Cardiac fibroblast (primary cell): ENCODE results near the gene APH1B.
"Not testable (repeated sequence)": the region's sequence is repeated elsewhere in the genome, so short reads cannot be mapped to it uniquely, and the experiment has no call there.

Experiments
- DNase-seq, 2 donors: peaks; one replicate each; pipeline versions ENCODE4 v3.0.0 to v3.0.0-alpha.2; 2010; ENCODE audit warnings: low read depth in 2 of 2
- H3K4me3 ChIP-seq, 2 donors: replicated peaks in 1 of 2; 1 replicate in 1 of 2; 2 replicates in 1 of 2; pipeline ENCODE4 v1.5.1; 2011; ENCODE audit warnings: low read depth in 2 of 2, low read length in 2 of 2, mild to moderate bottlenecking in 2 of 2, moderate library complexity in 1 of 2
- TF ChIP-seq, protein P1 (sequence below): IDR thresholded peaks from one replicate; pipeline ENCODE4 v1.5.1; 2011; ENCODE audit warnings: low read depth, mild to moderate bottlenecking, low read length, inconsistent platforms

The APH1B gene

DNA sequence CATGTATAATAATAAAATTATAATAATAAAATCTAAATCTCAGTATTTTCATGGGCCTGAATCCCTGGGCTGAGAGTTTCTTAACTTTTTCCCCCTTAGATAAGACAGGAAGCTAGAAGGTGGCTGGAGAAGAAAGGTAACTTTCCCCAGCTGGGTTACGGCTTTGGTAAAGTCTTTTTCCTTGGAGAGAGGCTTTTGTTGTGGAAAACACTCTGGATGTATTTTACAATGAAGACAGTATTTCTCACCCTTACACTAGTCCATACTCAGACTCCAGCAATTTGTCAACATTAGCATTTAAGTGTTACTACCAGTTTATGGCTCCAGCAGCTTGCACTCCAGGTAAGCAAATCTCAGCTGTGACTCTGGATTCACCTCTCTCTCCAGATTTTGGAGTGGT, 34.9 kb downstream of the APH1B start:
- TF ChIP-seq, protein P1, sequence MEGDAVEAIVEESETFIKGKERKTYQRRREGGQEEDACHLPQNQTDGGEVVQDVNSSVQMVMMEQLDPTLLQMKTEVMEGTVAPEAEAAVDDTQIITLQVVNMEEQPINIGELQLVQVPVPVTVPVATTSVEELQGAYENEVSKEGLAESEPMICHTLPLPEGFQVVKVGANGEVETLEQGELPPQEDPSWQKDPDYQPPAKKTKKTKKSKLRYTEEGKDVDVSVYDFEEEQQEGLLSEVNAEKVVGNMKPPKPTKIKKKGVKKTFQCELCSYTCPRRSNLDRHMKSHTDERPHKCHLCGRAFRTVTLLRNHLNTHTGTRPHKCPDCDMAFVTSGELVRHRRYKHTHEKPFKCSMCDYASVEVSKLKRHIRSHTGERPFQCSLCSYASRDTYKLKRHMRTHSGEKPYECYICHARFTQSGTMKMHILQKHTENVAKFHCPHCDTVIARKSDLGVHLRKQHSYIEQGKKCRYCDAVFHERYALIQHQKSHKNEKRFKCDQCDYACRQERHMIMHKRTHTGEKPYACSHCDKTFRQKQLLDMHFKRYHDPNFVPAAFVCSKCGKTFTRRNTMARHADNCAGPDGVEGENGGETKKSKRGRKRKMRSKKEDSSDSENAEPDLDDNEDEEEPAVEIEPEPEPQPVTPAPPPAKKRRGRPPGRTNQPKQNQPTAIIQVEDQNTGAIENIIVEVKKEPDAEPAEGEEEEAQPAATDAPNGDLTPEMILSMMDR: no peak
- H3K4me3 ChIP-seq: no peak overlapping the region
- no peak for DNase-seq

DNA sequence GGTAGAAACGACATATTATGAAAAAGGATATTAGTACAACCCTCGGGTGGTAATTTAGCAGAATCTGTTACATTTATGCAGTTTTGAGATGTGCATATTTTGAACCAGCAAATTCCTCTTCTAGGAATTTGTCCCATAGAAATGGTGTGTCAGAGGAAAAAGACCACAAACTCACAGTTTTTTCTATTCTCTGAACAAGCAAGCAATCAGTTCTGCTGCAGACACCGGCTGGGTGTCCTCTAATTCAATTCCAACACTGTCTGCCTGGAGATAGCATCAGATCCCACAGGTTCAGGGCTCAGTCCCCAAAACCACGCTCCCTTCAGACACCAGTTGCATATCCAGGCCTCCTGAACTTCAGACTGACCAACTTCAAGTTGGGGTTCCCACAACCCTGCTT, 36.4 kb downstream of the APH1B start:
- DNase-seq: no peak
- TF ChIP-seq, protein P1: no peak
- no peak overlapping the region for H3K4me3 ChIP-seq

DNA sequence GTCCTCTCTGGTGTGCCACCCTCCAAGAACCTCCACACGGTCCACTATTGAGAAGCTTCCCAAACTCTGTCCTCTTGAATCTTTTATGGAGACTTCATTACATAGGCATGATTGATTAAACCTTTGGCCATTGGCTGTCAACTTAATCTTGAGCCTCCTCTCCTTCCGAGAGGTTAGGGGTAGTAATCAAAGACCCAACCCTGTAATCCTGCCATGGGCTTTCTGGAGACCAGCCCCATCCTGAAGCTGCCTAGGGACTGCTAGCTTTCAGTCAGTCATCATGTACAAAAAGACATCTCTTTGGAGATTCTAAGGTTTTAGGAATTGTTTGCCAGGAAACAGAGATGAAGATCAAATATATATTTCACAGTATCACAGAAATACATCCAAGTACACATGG, 37.0 kb downstream of the APH1B start:
- H3K4me3 ChIP-seq: no peak overlapping the region
- TF ChIP-seq, protein P1: no peak
- DNase-seq: no peak

DNA sequence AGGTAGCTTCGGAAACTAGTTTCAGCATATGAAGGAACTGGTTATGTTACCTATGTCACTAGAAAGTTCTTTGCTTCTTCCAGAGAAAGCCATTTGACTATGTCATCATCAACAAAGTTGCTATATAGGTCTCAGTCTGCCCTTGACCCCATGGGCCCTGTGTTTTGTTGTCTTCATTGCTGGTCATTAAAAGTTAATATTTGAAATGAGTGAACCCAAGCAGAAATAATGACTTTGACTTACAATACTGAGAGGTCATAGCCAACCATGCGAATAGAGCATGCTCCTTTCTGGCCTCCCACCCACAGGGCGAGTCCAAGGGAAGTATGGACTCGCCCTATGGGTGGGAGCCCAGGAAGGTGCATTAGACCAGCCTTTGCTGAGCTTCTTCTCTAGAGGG, 40.9 kb downstream of the APH1B start:
- no peak for DNase-seq
- TF ChIP-seq, protein P1: no peak
- no peak overlapping the region for H3K4me3 ChIP-seq

DNA sequence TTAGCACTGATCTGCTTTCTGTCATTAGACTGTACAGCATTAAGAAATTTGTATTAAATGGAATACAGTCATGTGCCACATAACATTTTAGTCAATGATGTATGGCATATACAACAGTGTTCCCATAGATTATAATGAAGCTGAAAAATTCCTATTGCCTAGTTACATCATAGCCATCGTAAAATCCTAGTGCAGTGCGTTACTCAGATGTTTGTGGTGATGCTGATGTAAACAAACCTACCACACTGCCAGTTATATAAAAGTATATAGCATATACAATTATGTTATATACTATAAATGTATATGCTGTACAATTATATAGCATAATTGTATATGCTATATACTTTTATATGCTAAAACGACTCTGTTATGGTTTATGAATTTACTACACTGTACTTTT, 41.7 kb downstream of the APH1B start:
- DNase-seq: no peak
- no peak overlapping the region for H3K4me3 ChIP-seq
- TF ChIP-seq, protein P1: no peak

DNA sequence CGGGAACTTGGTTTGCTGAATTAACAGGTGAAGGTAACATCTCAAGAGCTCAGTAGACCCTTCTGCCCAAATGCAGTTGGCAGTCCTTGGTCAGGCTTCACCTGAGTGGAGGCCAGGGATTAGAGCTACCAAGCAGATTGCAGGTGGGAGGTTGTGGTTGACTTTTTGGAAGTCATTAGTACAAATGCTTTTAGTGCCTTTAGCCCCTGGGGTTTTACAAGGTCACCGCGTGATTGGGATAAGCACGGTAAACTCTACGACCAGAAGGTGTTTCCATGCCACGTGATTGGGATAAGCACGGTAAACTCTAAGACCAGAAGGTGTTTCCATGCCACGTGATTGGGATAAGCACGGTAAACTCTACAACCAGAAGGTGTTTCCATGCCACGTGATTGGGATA, 43.0 kb downstream of the APH1B start:
- not testable (repeated sequence) for DNase-seq, H3K4me3 ChIP-seq

DNA sequence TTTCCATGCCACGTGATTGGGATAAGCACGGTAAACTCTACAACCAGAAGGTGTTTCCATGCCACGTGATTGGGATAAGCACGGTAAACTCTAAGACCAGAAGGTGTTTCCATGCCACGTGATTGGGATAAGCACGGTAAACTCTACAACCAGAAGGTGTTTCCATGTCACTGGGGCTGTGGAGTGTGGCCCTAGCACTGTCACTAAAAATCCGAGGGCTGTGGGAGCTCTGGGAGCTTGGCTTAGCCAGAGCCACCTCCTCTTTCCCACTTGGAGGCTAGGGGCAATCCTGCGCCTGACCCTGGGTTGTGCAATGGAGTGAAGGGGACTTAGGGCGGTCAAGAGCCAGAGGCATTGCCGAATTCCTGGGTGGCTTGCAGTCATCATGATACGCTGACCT, 43.6 kb downstream of the APH1B start:
- H3K4me3 ChIP-seq, DNase-seq: not testable (repeated sequence)

DNA sequence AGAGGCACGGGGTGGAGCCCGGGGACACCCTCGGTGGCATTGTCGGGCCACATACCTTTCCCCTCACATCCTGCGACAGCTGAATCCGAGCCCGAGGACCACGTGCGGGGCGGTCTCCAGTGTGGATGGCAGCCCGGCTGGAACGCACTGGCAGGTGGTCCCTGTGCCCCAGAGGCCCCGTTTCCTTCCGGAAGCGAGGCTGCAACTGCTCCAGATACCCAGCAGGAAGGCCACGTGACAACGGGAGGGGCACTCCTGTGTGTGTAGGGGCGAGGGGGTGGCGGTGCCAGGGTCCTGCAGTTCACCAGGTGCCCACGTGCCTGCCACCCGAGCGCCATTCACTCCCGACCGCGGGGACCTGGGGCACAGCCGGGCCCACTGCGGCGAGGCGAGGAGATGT, 44.1 kb downstream of the APH1B start:
- H3K4me3 ChIP-seq: no peak overlapping the region
- no peak for DNase-seq
- TF ChIP-seq, protein P1: no peak
